H1 (cell line): ENCODE results near the gene ZNF525. TPM values are rescaled to one million over a fixed set of nuclear protein-coding genes. Genes with fewer than 3 reads are reported as not detected.
A peak's percentile ranks its signal among the peaks of the same experiment; 100 is the strongest.

Experiments used
- CTCF ChIA-PET: fragments of 300-600 bp; sonication (Branson Sonifier 250); formaldehyde crosslinking; loops from one replicate; lab custom pipeline; 2021; ENCODE audit not compliant: partially characterized antibody; lab: Charles Lee
- POLR2A ChIA-PET: fragments of 300-600 bp; sonication (Branson Sonifier 250); formaldehyde crosslinking; loops from one replicate; lab custom pipeline; 2021; ENCODE audit warnings: inconsistent platforms; ENCODE audit not compliant: partially characterized antibody; lab: Charles Lee
- DNase-seq, 2 experiments: peaks; one replicate each; pipeline versions ENCODE4 v3.0.0 to v3.0.0-alpha.2; 2010 to 2022; ENCODE audit warnings: low spot score in 2 of 2, low read depth in 1 of 2, mixed read lengths in 1 of 2
- FAIRE-seq: peaks from 2 replicates; lab custom pipeline; 2011; peaks lifted over from hg19 to GRCh38; lab: Jason Lieb, UNC
- H2AFZ ChIP-seq: 2 replicates; pipeline ENCODE4 v1.8.1; 2012; ENCODE audit warnings: low read length, inconsistent platforms
- H2AK5ac ChIP-seq: 2 replicates; pipeline ENCODE4 v1.6.1; 2013; ENCODE audit warnings: low read depth, low read length
- H2BK120ac ChIP-seq: replicated peaks from 2 replicates; pipeline ENCODE3; 2013; ENCODE audit warnings: low read depth, low read length, inconsistent platforms
- H2BK12ac ChIP-seq: 2 replicates; pipeline ENCODE4 v1.6.1; 2013; ENCODE audit warnings: low read depth, low read length
- H2BK15ac ChIP-seq: 2 replicates; pipeline ENCODE4 v1.6.1; 2013; ENCODE audit warnings: low read length
- H2BK20ac ChIP-seq: 2 replicates; pipeline ENCODE4 v1.6.1; 2013; ENCODE audit warnings: low read length
- H2BK5ac ChIP-seq: 2 replicates; pipeline ENCODE4 v1.6.1; 2013; ENCODE audit warnings: low read depth, low read length
- H3K14ac ChIP-seq: 2 replicates; pipeline ENCODE4 v1.6.1; 2013; ENCODE audit warnings: inconsistent platforms; ENCODE audit not compliant: insufficient read length
- H3K18ac ChIP-seq: 2 replicates; pipeline ENCODE4 v1.6.1; 2013; ENCODE audit warnings: low read length; ENCODE audit errors: extremely low read depth
- H3K23ac ChIP-seq: 2 replicates; pipeline ENCODE4 v1.6.1; 2013; ENCODE audit warnings: inconsistent platforms; ENCODE audit not compliant: insufficient read length
- H3K23me2 ChIP-seq: 2 replicates; pipeline ENCODE4 v1.6.1; 2013; ENCODE audit warnings: low read depth, low read length
- H3K27ac ChIP-seq: 2 replicates; pipeline ENCODE4 v1.6.1; 2011; ENCODE audit warnings: low read depth, low read length, inconsistent platforms
- H3K27me3 ChIP-seq, 4 experiments: replicated peaks in 1 of 4; 1 replicate in 1 of 4; 2 replicates in 3 of 4; pipeline versions ENCODE4 v1.6.1 to v1.8.1; 2011 to 2013; ENCODE audit warnings: low read length in 3 of 4, mild to moderate bottlenecking in 3 of 4, inconsistent platforms in 2 of 4, mixed read lengths in 2 of 4, moderate library complexity in 1 of 4; ENCODE audit not compliant: control insufficient read depth in 3 of 4, insufficient read depth in 3 of 4; ENCODE audit errors: extremely low read depth in 1 of 4
- H3K36me3 ChIP-seq, 4 experiments: 2 replicates each; pipeline versions ENCODE4 v1.6.1 to v1.8.1; 2011 to 2013; ENCODE audit warnings: mild to moderate bottlenecking in 4 of 4, low read length in 3 of 4, moderate library complexity in 2 of 4, control low read depth in 1 of 4, inconsistent platforms in 1 of 4; ENCODE audit not compliant: insufficient read depth in 4 of 4, control insufficient read depth in 2 of 4
- H3K4ac ChIP-seq: replicated peaks from 2 replicates; pipeline ENCODE3; 2013; ENCODE audit warnings: low read length, low read depth, mixed read lengths, inconsistent platforms; ENCODE audit not compliant: insufficient read length
- H3K4me1 ChIP-seq, 4 experiments: replicated peaks in 1 of 4; 1 replicate in 1 of 4; 2 replicates in 3 of 4; pipeline versions ENCODE4 v1.6.1 to v1.8.1; 2011 to 2013; ENCODE audit warnings: low read length in 3 of 4, inconsistent platforms in 2 of 4, mixed read lengths in 1 of 4; ENCODE audit not compliant: insufficient read depth in 4 of 4, control insufficient read depth in 3 of 4
- H3K4me2 ChIP-seq, 2 experiments: 2 replicates each; pipeline versions ENCODE4 v1.6.1 to v1.8.1; 2011 to 2013; ENCODE audit warnings: low read depth in 2 of 2, low read length in 2 of 2, control low read depth in 1 of 2, inconsistent platforms in 1 of 2, mild to moderate bottlenecking in 1 of 2; ENCODE audit not compliant: insufficient read depth in 1 of 2
- H3K4me3 ChIP-seq, 4 experiments: fragments of 200-600, 300-600 bp in 1 of 4; sonication (generic), shearing (Covaris generic), sonication (Bioruptor Twin) in 1 of 4; 2 replicates each; pipeline versions ENCODE4 v1.5.1 to v1.8.1; 2011 to 2016; ENCODE audit warnings: low read length in 4 of 4, low read depth in 3 of 4, control low read depth in 2 of 4, inconsistent platforms in 2 of 4, mild to moderate bottlenecking in 2 of 4, mixed read lengths in 1 of 4, moderate library complexity in 1 of 4; ENCODE audit not compliant: insufficient read depth in 2 of 4; ENCODE audit errors: extremely low read depth in 1 of 4
- H3K56ac ChIP-seq: replicated peaks from 2 replicates; pipeline ENCODE3; 2013; ENCODE audit warnings: low read depth, mild to moderate bottlenecking, mixed read lengths, low read length, inconsistent platforms; ENCODE audit not compliant: insufficient read length
- H3K79me1 ChIP-seq: 2 replicates; pipeline ENCODE4 v1.6.1; 2013; ENCODE audit warnings: low read depth, low read length, control low read depth
- H3K79me2 ChIP-seq, 2 experiments: 2 replicates each; pipeline versions ENCODE4 v1.6.1 to v1.8.1; 2012 to 2013; ENCODE audit warnings: low read length in 2 of 2, mild to moderate bottlenecking in 2 of 2, inconsistent platforms in 1 of 2; ENCODE audit not compliant: insufficient read depth in 2 of 2, control insufficient read depth in 1 of 2
- H3K9ac ChIP-seq, 4 experiments: replicated peaks in 1 of 4; 1 replicate in 1 of 4; 2 replicates in 3 of 4; pipeline versions ENCODE4 v1.6.1 to v1.8.1; 2011 to 2013; ENCODE audit warnings: low read depth in 3 of 4, low read length in 3 of 4, control low read depth in 2 of 4, mild to moderate bottlenecking in 2 of 4, moderate library complexity in 2 of 4, inconsistent platforms in 1 of 4; ENCODE audit errors: extremely low read depth in 1 of 4
- H3K9me3 ChIP-seq, 2 experiments: 2 replicates each; pipeline versions ENCODE4 v1.6.1 to v1.8.1; 2012 to 2013; ENCODE audit warnings: mild to moderate bottlenecking in 2 of 2, moderate library complexity in 2 of 2, control low read depth in 1 of 2, inconsistent platforms in 1 of 2, low read depth in 1 of 2, low read length in 1 of 2, mixed read lengths in 1 of 2; ENCODE audit not compliant: insufficient read depth in 2 of 2
- H4K20me1 ChIP-seq, 2 experiments: replicated peaks in 1 of 2; 2 replicates each; pipeline versions ENCODE3 to v1.8.1; 2011 to 2013; ENCODE audit warnings: inconsistent platforms in 2 of 2, low read length in 2 of 2, mild to moderate bottlenecking in 1 of 2; ENCODE audit not compliant: insufficient read depth in 2 of 2, control insufficient read depth in 1 of 2
- H4K5ac ChIP-seq: 2 replicates; pipeline ENCODE4 v1.6.1; 2013; ENCODE audit warnings: low read length, low read depth, mixed read lengths, inconsistent platforms; ENCODE audit not compliant: insufficient read length
- H4K8ac ChIP-seq: 2 replicates; pipeline ENCODE4 v1.8.0; 2013; ENCODE audit warnings: mild to moderate bottlenecking, moderate library complexity, low read length, inconsistent platforms; ENCODE audit not compliant: insufficient read depth; ENCODE audit errors: extremely low read depth
- H4K91ac ChIP-seq: replicated peaks from 2 replicates; pipeline ENCODE3; 2013; ENCODE audit warnings: low read length, mixed read lengths, inconsistent platforms; ENCODE audit not compliant: insufficient read length
- CEBPB ChIP-seq: IDR thresholded peaks from 2 replicates; pipeline ENCODE4 v1.6.1; 2012; ENCODE audit warnings: low read depth, low read length
- CREB1 ChIP-seq: IDR thresholded peaks from 2 replicates; pipeline ENCODE4 v1.6.1; 2012; ENCODE audit warnings: inconsistent platforms
- CTCF ChIP-seq, 3 experiments: IDR thresholded peaks; 1 replicate in 2 of 3; 2 replicates in 1 of 3; pipeline versions ENCODE4 v1.5.1 to v1.6.1; 2011; ENCODE audit warnings: low read length in 3 of 3, mild to moderate bottlenecking in 3 of 3, inconsistent platforms in 2 of 3, low read depth in 1 of 3, moderate library complexity in 1 of 3; ENCODE audit not compliant: insufficient read depth in 1 of 3; ENCODE audit errors: control extremely low read depth in 1 of 3
- GABPA ChIP-seq: IDR thresholded peaks from 2 replicates; pipeline ENCODE4 v1.6.1; 2011; ENCODE audit warnings: mild to moderate bottlenecking, low read length, moderate library complexity, borderline replicate concordance; ENCODE audit not compliant: insufficient read depth
- POLR2AphosphoS5 ChIP-seq: IDR thresholded peaks from 2 replicates; pipeline ENCODE4 v1.6.1; 2011; ENCODE audit warnings: low read depth, low read length
- POU5F1 ChIP-seq: IDR thresholded peaks from 2 replicates; pipeline ENCODE4 v1.6.1; 2011; ENCODE audit warnings: low read depth, mild to moderate bottlenecking, low read length, moderate library complexity
- RBBP5 ChIP-seq: IDR thresholded peaks from 2 replicates; pipeline ENCODE4 v1.7.1; 2012; ENCODE audit warnings: low read depth, mild to moderate bottlenecking, inconsistent platforms, low read length, moderate library complexity, borderline replicate concordance
- RFX5 ChIP-seq: IDR thresholded peaks from 2 replicates; pipeline ENCODE4 v1.6.1; 2011; ENCODE audit warnings: low read depth, low read length, improper control_type of control experiment, borderline replicate concordance
- SIRT6 ChIP-seq: IDR thresholded peaks from one replicate; pipeline ENCODE4 v1.7.1; 2012; ENCODE audit warnings: low read length, inconsistent platforms
- SP1 ChIP-seq: IDR thresholded peaks from 2 replicates; pipeline ENCODE4 v1.6.1; 2011; ENCODE audit warnings: low read depth, low read length
- ZNF274 ChIP-seq: IDR thresholded peaks from 2 replicates; pipeline ENCODE4 v1.7.0; 2012; ENCODE audit warnings: low read length, borderline replicate concordance; ENCODE audit errors: extremely low read depth
- WGBS, 2 experiments: shearing (Covaris generic) in 1 of 2; methylation state at CpG; one replicate each; pipeline versions ENCODE4 v1.1.6 to v1.1.7; 2013 to 2015; ENCODE audit warnings: low lambda C conversion rate in 2 of 2, mixed read lengths in 2 of 2, inconsistent platforms in 1 of 2, low coverage in 1 of 2, missing lambda C conversion rate in 1 of 2; ENCODE audit not compliant: insufficient replicate concordance in 2 of 2, insufficient coverage in 1 of 2, insufficient read length in 1 of 2; ENCODE audit errors: extremely low coverage in 1 of 2, missing lambda C conversion rate in 1 of 2; 5-methylcytosine and 5-hydroxymethylcytosine counted together
- polyA plus RNA-seq, 7 experiments: library from polyadenylated mRNA; depleted of rRNA in 3 of 7; stranded (reverse) in 5 of 7; unstranded in 2 of 7; fragments of >200 nt in 5 of 7; fragments of 200-250 nt in 2 of 7; gene quantifications; 1 replicate in 5 of 7; 2 replicates in 1 of 7; 4 replicates in 1 of 7; pipeline versions ENCODE4 v1.2.1 to v1.2.3, GENCODE V29; 2011 to 2013; ENCODE audit warnings: missing spikeins in 2 of 7, mixed read lengths in 2 of 7
- total RNA-seq: library from RNA; stranded (reverse); fragmentation: NEBNext Ultra II Directional; extraction: Animal tissue kit (Norgen Biotek cat#: 25700); gene quantifications from 2 replicates; pipeline ENCODE4 v1.2.1, GENCODE V29; 2021

Gene ZNF525
- total and polyA plus RNA-seq, 2 of the 8 experiments (the other 6 are each of a cell fraction or from before 2014, with no cell fraction given): 8.2 to 63.4 TPM

GRCh38 chr19:53389571-53389970, 24.1 kb downstream of the ZNF525 start:
- no peaks in the 10 kb centered on the region; the same call in 1 of the 2 replicates for H3K23me2 ChIP-seq
- H3K4me3 ChIP-seq: peak overlapping the region in 1 of 4 experiments; percentile 32; a peak in 1 of 8 replicates
- H3K79me2 ChIP-seq: no peaks in the 10 kb centered on the region
- H3K4me1 ChIP-seq: peaks cover 0 to 5% (median 0%) of the 10 kb centered on the region in 4 experiments; a peak in 3 of 7 replicates
- CTCF ChIA-PET: interaction anchor here (1.3 to 1.6 kb wide), 2 partner anchors 15 to 35 kb away, joined by 3 to 5 read pairs; no protein-coding TSS in a partner anchor
- H2BK5ac ChIP-seq: 0 out of 2 replicates have a peak overlapping the region, but pooled peaks have one; percentile 71
- FAIRE-seq (no peak), DNase-seq (no peak)
- H4K8ac ChIP-seq: 0 out of 2 replicates have a peak overlapping the region, but pooled peaks have one; percentile 71
- peaks cover 0 to 10% (median 3%) of the 10 kb centered on the region in 4 experiments; a peak in 4 of 8 replicates for H3K36me3 ChIP-seq
- no peak overlapping the region for H3K18ac ChIP-seq
- H3K4me2 ChIP-seq: peak overlapping the region in 1 of 2 experiments; percentile 78; a peak in 2 of 4 replicates
- no peak overlapping the region for H2BK120ac ChIP-seq
- H3K27ac ChIP-seq: no peak overlapping the region
- POLR2A ChIA-PET: interaction anchor here (0.8 to 1.6 kb wide), 4 partner anchors 8 to 57 kb away, joined by 3 to 5 read pairs (median 3); no protein-coding TSS in a partner anchor
- no peak overlapping the region for H3K23ac ChIP-seq
- H3K9me3 ChIP-seq: 0 out of 4 replicates have a peak, but pooled peaks cover 0 to 1% of the 10 kb centered on the region in 2 experiments
- H2BK20ac ChIP-seq: no peak overlapping the region
- H4K91ac ChIP-seq: peak overlapping the region; percentile 56
- peak overlapping the region; percentile 4 for H4K5ac ChIP-seq
- 83% methylated on average over 8 of the region's 8 CpGs; no CpG with 5 or more reads in 1 of the 2 experiments for WGBS, 2 experiments
- no peak overlapping the region for H2AK5ac ChIP-seq
- H3K14ac ChIP-seq: no peak overlapping the region
- H2BK15ac ChIP-seq: no peak overlapping the region
- H2BK12ac ChIP-seq: 0 out of 2 replicates have a peak overlapping the region, but pooled peaks have one; percentile 50
- peaks cover 0 to 1% of the 10 kb centered on the region in 2 experiments for H4K20me1 ChIP-seq
- H3K79me1 ChIP-seq: no peaks in the 10 kb centered on the region; the same call in 1 of the 2 replicates
- no peak overlapping the region for H3K4ac ChIP-seq
- no peak overlapping the region for H2AFZ ChIP-seq
- peak overlapping the region in 1 of 4 experiments; percentile 54; a peak in 1 of 7 replicates for H3K9ac ChIP-seq
- no peak overlapping the region for H3K56ac ChIP-seq
- no peaks in the 10 kb centered on the region for H3K27me3 ChIP-seq
- TF ChIP-seq ZNF274 (no peak), SP1 (no peak), CREB1 (no peak), CTCF (IDR thresholded peaks at IDR 0.05; ENCODE audit: control extremely low read depth in 1 of 3, insufficient read depth in 1 of 3, low read depth in 1 of 3, low read length in 3 of 3) (no peak), POLR2AphosphoS5 (no peak), POU5F1 (no peak), RBBP5 (no peak), CEBPB (no peak), SIRT6 (no peak), RFX5 (no peak), GABPA (no peak)
